Testis (tissue), 3 donors: Measurements from ENCODE around the gene GDPD4. TPM values are rescaled to one million over a fixed set of nuclear protein-coding genes. Genes with fewer than 3 reads are reported as not detected.

ENCODE experiments used
- DNase-seq: peaks from one replicate; pipeline ENCODE4 v3.0.0-alpha.2; 2019
- H3K27ac ChIP-seq, 2 donors: fragments of 200-600 bp; sonication (generic); one replicate each; pipeline ENCODE4 v1.5.1; 2019
- H3K27me3 ChIP-seq: fragments of 200-600 bp; sonication (generic); one replicate; pipeline ENCODE4 v1.5.1; 2019
- H3K36me3 ChIP-seq: fragments of 200-600 bp; sonication (generic); one replicate; pipeline ENCODE4 v1.5.1; 2017; ENCODE audit warnings: low read depth; ENCODE audit errors: missing control alignments
- H3K4me1 ChIP-seq: fragments of 200-600 bp; sonication (generic); one replicate; pipeline ENCODE4 v1.5.1; 2019
- H3K4me3 ChIP-seq, 2 donors: fragments of 200-600 bp; sonication (generic); one replicate each; pipeline ENCODE4 v1.5.1; 2017 to 2019
- H3K9me3 ChIP-seq: fragments of 200-600 bp; sonication (generic); one replicate; pipeline ENCODE4 v1.5.1; 2017
- POLR2A ChIP-seq: fragments of 450-650 bp; IDR thresholded peaks from one replicate; pipeline ENCODE4 v1.6.1; 2017; ENCODE audit warnings: antibody characterized with exemption, mild to moderate bottlenecking, moderate library complexity
- WGBS, 2 donors: methylation state at CpG; one replicate each; pipeline ENCODE4 v1.1.5; 2018; 5-methylcytosine and 5-hydroxymethylcytosine counted together
- intact Hi-C: fragments of 100-400 bp; cut with DNase I; formaldehyde crosslinking; loops from one replicate; pipeline ENCODE4 v1.15.1; 2023; ENCODE audit warnings: low total_unique reads
- polyA plus RNA-seq: library from polyadenylated mRNA; stranded (reverse); fragments of 350-450 nt; fragmentation: Illumina TruSeq; extraction: RNeasy Lipid Tissue Mini Kit (QIAGEN cat#74804); gene quantifications from one replicate; pipeline ENCODE4 v1.2.3, GENCODE V29; 2014; ENCODE audit warnings: low read depth, low replicate concordance; ENCODE audit not compliant: insufficient read depth
- total RNA-seq, 2 donors: library from RNA; depleted of rRNA; stranded (reverse); fragments of >200 nt; gene quantifications; one replicate each; pipeline ENCODE4 v1.2.3, GENCODE V29; 2016
- TF ChIP-seq, protein P1 (sequence below), 3 experiments: fragments of 450-650 bp in 2 of 3; fragments of 200-600 bp in 1 of 3; sonication (generic) in 1 of 3; IDR thresholded peaks; one replicate each; pipeline ENCODE4 v1.5.1; 2016 to 2019; ENCODE audit warnings: antibody characterized with exemption in 3 of 3, mild to moderate bottlenecking in 2 of 3, moderate library complexity in 1 of 3

GDPD4 gene
- total and polyA plus RNA-seq, 3 donors from 2014 or later, result 11.9 to 27.2 (median 22.6) TPM

DNA sequence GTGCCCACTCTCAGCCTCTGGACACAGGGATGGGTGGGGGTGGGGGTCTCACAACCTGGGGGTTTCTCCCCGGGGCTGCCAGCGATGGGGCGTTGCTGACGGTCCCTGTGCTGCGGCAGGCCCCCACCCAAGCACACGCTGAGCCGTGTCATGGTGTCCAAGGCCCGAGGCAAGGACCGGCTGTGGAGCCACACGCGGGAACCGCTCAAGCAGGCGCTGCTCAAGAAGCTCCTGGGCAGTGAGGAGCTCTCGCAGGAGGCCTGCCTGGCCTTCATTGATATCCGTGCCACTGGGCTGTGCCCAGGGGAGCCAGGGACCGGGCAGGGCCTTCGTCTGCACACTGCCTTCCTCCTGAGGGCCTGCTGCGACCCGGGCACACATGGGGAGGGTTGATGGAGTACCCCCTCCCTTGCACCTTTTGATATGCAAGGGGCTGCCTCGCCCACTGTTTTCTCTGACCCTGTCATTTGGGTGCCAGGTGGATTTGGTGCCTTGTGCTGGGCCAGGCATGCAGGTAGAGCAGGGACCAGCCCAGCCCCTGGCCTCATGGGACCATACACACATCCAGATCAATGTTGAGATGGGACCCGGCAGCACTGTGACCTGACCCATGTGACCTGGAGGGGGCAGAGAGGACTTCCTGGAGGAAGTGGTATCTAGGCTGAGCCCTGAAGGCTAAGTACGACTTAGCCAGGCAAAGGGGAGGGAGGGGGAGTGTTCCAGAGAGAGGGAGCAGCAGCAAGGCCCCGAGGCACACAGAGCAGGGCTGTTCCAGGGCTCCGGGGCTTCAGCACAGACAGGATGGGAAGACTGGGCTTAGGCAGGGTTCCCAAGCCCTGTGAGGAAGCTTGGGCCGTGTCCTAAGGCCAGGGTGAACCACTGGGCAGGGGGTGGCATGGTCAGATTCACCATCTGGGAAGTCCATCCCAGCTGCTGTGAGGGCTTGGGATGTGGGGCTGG lies 98.3 kb downstream of the GDPD4 start:
- no peaks in the 10 kb centered on the region for H3K9me3 ChIP-seq
- H3K27me3 ChIP-seq, result no peaks in the 10 kb centered on the region
- peaks cover 3% of the 10 kb centered on the region for H3K4me1 ChIP-seq
- H3K27ac ChIP-seq, result no peak overlapping the region
- peak; percentile 8 for DNase-seq
- H3K36me3 ChIP-seq, result no peaks in the 10 kb centered on the region
- H3K4me3 ChIP-seq, result no peak overlapping the region
- intact Hi-C loops, result no loop called here
- 83 to 91% methylated on average over 6 to 25 of the region's 25 CpGs for WGBS, 2 donors
- no peak for TF ChIP-seq POLR2A
- TF ChIP-seq, protein P1, sequence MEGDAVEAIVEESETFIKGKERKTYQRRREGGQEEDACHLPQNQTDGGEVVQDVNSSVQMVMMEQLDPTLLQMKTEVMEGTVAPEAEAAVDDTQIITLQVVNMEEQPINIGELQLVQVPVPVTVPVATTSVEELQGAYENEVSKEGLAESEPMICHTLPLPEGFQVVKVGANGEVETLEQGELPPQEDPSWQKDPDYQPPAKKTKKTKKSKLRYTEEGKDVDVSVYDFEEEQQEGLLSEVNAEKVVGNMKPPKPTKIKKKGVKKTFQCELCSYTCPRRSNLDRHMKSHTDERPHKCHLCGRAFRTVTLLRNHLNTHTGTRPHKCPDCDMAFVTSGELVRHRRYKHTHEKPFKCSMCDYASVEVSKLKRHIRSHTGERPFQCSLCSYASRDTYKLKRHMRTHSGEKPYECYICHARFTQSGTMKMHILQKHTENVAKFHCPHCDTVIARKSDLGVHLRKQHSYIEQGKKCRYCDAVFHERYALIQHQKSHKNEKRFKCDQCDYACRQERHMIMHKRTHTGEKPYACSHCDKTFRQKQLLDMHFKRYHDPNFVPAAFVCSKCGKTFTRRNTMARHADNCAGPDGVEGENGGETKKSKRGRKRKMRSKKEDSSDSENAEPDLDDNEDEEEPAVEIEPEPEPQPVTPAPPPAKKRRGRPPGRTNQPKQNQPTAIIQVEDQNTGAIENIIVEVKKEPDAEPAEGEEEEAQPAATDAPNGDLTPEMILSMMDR (IDR thresholded peaks at IDR 0.05), result no peak

DNA sequence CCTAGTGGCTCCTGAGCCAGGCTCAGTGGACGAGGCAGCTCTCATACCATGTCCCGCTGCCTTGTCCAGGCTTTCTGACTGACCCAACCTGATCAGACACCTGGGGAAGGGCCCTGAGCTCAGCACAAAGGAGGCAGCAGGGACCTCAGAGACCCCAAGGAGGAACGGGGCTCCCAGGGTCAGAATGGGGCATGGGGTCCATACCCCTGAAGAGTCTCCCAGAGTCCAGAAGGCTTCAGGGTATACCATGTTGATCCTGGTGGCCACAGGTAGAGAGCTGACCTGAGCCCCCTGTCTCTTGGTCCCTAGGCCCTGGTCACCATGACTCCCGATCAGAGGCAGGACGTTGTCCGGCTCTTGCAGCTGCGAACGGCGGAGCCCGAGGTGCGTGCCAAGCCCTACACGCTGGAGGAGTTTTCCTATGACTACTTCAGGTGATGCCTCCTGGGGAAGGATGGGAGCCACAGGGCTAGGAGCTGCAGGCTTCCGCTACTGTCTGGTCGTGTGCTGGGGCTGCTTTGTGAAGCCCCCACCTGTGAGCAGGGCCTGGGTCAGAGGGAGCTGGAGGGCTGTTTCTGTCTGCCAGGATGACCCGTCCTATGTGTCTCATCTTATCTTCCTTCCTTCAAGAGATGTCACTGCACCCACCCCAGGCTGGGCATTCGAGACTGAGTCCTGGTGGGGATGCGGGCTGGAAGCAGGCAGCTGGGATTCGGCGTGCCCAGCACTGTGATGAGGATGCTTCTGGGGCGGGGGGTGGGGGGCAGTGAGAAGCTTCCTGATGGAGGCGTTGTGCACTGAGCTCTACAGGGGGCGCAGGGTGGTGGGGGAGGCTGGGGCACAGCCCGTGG lies 99.3 kb downstream of the GDPD4 start:
- Histone ChIP-seq H3K4me3 (no peak overlapping the region), H3K27me3 (no peaks in the 10 kb centered on the region), H3K4me1 (peaks cover 3% of the 10 kb centered on the region), H3K36me3 (no peaks in the 10 kb centered on the region), H3K9me3 (no peaks in the 10 kb centered on the region), H3K27ac (no peak overlapping the region)
- TF ChIP-seq, protein P1 (IDR thresholded peaks at IDR 0.05), result no peak
- no peak for TF ChIP-seq POLR2A
- 93 to 94% methylated on average over 11 to 23 of the region's 23 CpGs for WGBS, 2 donors
- peak; percentile 11 for DNase-seq
- intact Hi-C loops, result no loop called here

DNA sequence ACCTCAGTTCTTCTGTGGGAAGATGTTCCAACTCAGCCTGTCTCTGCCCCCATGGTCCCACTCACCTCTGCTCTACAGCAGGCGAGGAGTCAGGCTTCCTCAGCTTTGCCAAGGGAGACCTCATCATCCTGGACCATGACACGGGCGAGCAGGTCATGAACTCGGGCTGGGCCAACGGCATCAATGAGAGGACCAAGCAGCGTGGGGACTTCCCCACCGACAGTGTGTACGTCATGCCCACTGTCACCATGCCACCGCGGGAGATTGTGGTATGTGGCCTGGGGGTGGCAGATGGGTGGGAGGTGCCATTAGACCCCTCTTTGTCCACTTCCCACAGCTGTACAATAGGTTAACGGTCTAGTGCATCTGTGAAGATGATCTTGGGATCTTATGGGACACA lies 100.1 kb downstream of the GDPD4 start:
- no peaks in the 10 kb centered on the region for H3K9me3 ChIP-seq
- no peak overlapping the region for H3K27ac ChIP-seq
- intact Hi-C loops, result no loop called here
- TF ChIP-seq, protein P1 (IDR thresholded peaks at IDR 0.05), result no peak
- no peak for TF ChIP-seq POLR2A
- H3K27me3 ChIP-seq, result no peaks in the 10 kb centered on the region
- DNase-seq, result peak; percentile 12
- 89 to 98% methylated on average over 6 to 11 of the region's 11 CpGs for WGBS, 2 donors
- H3K36me3 ChIP-seq, result no peaks in the 10 kb centered on the region
- no peak overlapping the region for H3K4me3 ChIP-seq
- H3K4me1 ChIP-seq, result peaks cover 7% of the 10 kb centered on the region

DNA sequence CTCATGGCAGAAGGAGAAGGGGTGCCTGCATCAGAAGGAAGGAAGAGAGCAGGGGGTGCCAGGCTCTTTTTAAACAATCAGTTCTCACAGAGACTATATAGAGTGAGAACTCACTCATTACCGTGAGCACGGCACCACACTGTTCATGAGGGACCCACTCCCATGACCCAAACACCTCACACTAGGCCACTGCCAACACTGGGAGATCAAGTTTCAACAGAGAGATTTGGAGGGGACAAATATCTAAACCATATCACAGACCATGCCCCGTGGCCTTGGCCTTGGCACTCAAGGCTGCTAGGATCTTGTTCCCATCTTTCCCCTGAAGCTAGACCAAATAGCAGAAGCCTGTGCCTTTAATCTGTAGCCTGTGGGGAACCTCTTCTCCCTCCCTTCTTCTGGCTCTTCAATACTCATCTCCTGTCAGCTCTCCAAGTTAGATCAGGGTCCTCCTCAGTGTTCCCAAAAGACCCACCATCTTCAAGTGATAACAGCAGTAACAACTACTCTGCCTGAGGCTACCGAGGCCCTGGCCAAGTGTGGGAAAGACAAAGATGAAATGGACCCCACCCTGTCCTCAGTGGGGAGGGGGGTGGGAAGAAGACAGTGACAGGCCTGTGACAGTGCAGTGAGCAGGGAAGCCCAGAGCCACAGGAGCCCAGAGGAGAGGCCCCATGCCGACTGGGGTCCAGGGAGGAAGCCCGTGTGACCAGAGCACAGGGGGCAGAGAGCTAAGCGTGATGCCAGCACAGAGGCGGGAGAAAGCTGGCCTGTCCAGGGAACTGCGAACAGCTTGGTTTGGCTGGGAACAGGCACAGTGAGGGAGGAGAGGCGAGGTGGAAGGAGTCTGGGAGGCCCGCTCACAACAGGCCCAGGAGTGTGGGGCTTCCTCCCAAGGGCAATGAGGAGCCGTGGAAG lies 100.9 kb downstream of the GDPD4 start:
- peak; percentile 22 for DNase-seq
- no peaks in the 10 kb centered on the region for H3K27me3 ChIP-seq
- no peaks in the 10 kb centered on the region for H3K36me3 ChIP-seq
- H3K27ac ChIP-seq, result no peak overlapping the region
- peaks cover 10% of the 10 kb centered on the region for H3K4me1 ChIP-seq
- H3K9me3 ChIP-seq, result no peaks in the 10 kb centered on the region
- no peak for TF ChIP-seq POLR2A
- TF ChIP-seq, protein P1 (IDR thresholded peaks at IDR 0.05), result no peak
- H3K4me3 ChIP-seq, result no peak overlapping the region
- intact Hi-C loops, result no loop called here
- WGBS, 2 donors, result 63 to 65% methylated on average over 10 to 11 of the region's 12 CpGs
